Neural cell (in vitro differentiated cells): ENCODE measurements around the gene MRTFA. TPM values are rescaled to one million over a fixed set of nuclear protein-coding genes. Genes with fewer than 3 reads are reported as not detected.

Source experiments
- H2AFZ ChIP-seq: fragments of 200-600, 300-800 bp; sonication (generic), shearing (Covaris generic); 2 replicates; pipeline ENCODE4 v1.6.0; 2014; ENCODE audit warnings: low read depth, mild to moderate bottlenecking, antibody characterized with exemption, low read length, moderate library complexity
- H3F3A ChIP-seq: fragments of 200-600 bp; shearing (Covaris generic); 2 replicates; pipeline ENCODE4 v1.6.1; 2016; ENCODE audit warnings: mild to moderate bottlenecking, moderate library complexity, mixed read lengths, antibody characterized with exemption, low read length; ENCODE audit not compliant: insufficient read depth, poor library complexity, severe bottlenecking
- H3K27ac ChIP-seq: fragments of 200-600, 300-800 bp; sonication (generic), shearing (Covaris generic); 2 replicates; pipeline ENCODE4 v1.5.1; 2014; ENCODE audit warnings: mild to moderate bottlenecking, low read length, moderate library complexity
- H3K27me3 ChIP-seq: fragments of 300-800, 200-600 bp; sonication (generic), shearing (Covaris generic); 2 replicates; pipeline ENCODE4 v1.6.0; 2014; ENCODE audit warnings: mild to moderate bottlenecking, low read depth, low read length, moderate library complexity; ENCODE audit not compliant: insufficient read depth
- H3K36me3 ChIP-seq: fragments of 300-800, 200-600 bp; sonication (generic), shearing (Covaris generic); 2 replicates; pipeline ENCODE4 v1.5.1; 2014; ENCODE audit warnings: mild to moderate bottlenecking, antibody characterized with exemption, low read length, moderate library complexity; ENCODE audit not compliant: insufficient read depth
- H3K4me2 ChIP-seq: fragments of 300-800, 200-600 bp; sonication (generic), shearing (Covaris generic); 2 replicates; pipeline ENCODE4 v1.6.0; 2014; ENCODE audit warnings: mild to moderate bottlenecking, low read length
- H3K4me3 ChIP-seq: fragments of 300-800, 200-600 bp; sonication (generic), shearing (Covaris generic); 2 replicates; pipeline ENCODE4 v1.5.1; 2014; ENCODE audit warnings: mild to moderate bottlenecking, low read length, moderate library complexity
- H3K79me2 ChIP-seq: fragments of 200-600 bp; shearing (Covaris generic); replicated peaks from 2 replicates; pipeline ENCODE4 v1.6.0; 2014; ENCODE audit warnings: mild to moderate bottlenecking, low read length, moderate library complexity; ENCODE audit not compliant: insufficient read depth
- H3K9ac ChIP-seq: fragments of 300-800, 200-600 bp; sonication (generic), shearing (Covaris generic); 2 replicates; pipeline ENCODE4 v1.6.1; 2016; ENCODE audit warnings: mild to moderate bottlenecking, low read length, mixed read lengths
- H3K9me2 ChIP-seq: fragments of 200-600 bp; shearing (Covaris generic); 2 replicates; pipeline ENCODE4 v1.6.1; 2016; ENCODE audit warnings: mild to moderate bottlenecking, low read length, mixed read lengths; ENCODE audit not compliant: insufficient read depth
- H3K9me3 ChIP-seq: fragments of 200-600, 300-800 bp; sonication (generic), shearing (Covaris generic); 2 replicates; pipeline ENCODE4 v1.6.1; 2016; ENCODE audit warnings: mild to moderate bottlenecking, mixed run types, low read length, moderate library complexity, mixed read lengths
- H4K20me1 ChIP-seq: fragments of 200-600 bp; shearing (Covaris generic); 2 replicates; pipeline ENCODE4 v1.6.1; 2016; ENCODE audit warnings: mild to moderate bottlenecking, mixed run types; ENCODE audit not compliant: insufficient read depth
- CTCF ChIP-seq: fragments of 450-650 bp; IDR thresholded peaks from 2 replicates; pipeline ENCODE4 v1.5.1; 2014; ENCODE audit warnings: antibody characterized with exemption, mild to moderate bottlenecking, moderate library complexity; ENCODE audit not compliant: poor library complexity, severe bottlenecking
- EP300 ChIP-seq: fragments of 450-650 bp; conservative IDR thresholded peaks from 2 replicates; pipeline ENCODE4 v1.6.1; 2014; ENCODE audit warnings: antibody characterized with exemption, mild to moderate bottlenecking, moderate library complexity; ENCODE audit not compliant: poor library complexity, severe bottlenecking
- EZH2 ChIP-seq: fragments of 200-600, 300-800 bp; shearing (Covaris generic), sonication (generic); IDR thresholded peaks from 2 replicates; pipeline ENCODE4 v1.6.1; 2014; ENCODE audit warnings: antibody characterized with exemption, low read length, borderline replicate concordance, mild to moderate bottlenecking; ENCODE audit not compliant: insufficient read depth, poor library complexity, severe bottlenecking
- MXI1 ChIP-seq: fragments of 450-650 bp; conservative IDR thresholded peaks from 2 replicates; pipeline ENCODE4 v1.6.1; 2014; ENCODE audit warnings: antibody characterized with exemption, mild to moderate bottlenecking; ENCODE audit not compliant: poor library complexity, severe bottlenecking
- POLR2AphosphoS5 ChIP-seq: IDR thresholded peaks from 2 replicates; pipeline ENCODE4 v1.6.1; 2012
- RAD21 ChIP-seq: fragments of 450-650 bp; conservative IDR thresholded peaks from 2 replicates; pipeline ENCODE4 v1.6.1; 2014; ENCODE audit warnings: antibody characterized with exemption, mild to moderate bottlenecking, moderate library complexity
- REST ChIP-seq: IDR thresholded peaks from 2 replicates; pipeline ENCODE4 v1.6.1; 2012; ENCODE audit warnings: borderline replicate concordance
- SMC3 ChIP-seq: fragments of 450-650 bp; conservative IDR thresholded peaks from 2 replicates; pipeline ENCODE4 v1.6.1; 2014; ENCODE audit warnings: antibody characterized with exemption, mild to moderate bottlenecking, moderate library complexity; ENCODE audit not compliant: poor library complexity
- TAF1 ChIP-seq: IDR thresholded peaks from 2 replicates; pipeline ENCODE4 v1.6.1; 2012; ENCODE audit warnings: low read depth
- polyA plus RNA-seq: library from polyadenylated mRNA; depleted of rRNA; stranded (reverse); fragments of >200 nt; gene quantifications from 2 replicates; pipeline ENCODE4 v1.2.3, GENCODE V29; 2014

MRTFA gene
- polyA plus RNA-seq, 1 donor from 2014 or later = 19.3 TPM

- Histone ChIP-seq H3F3A (no peaks in the 10 kb centered on the region), H3K9me3 (no peaks in the 10 kb centered on the region), H3K36me3 (no peaks in the 10 kb centered on the region), H4K20me1 (no peaks in the 10 kb centered on the region), H3K4me2 (no peak overlapping the region), H3K27ac (no peak overlapping the region), H3K4me3 (no peak overlapping the region), H3K9me2 (no peaks in the 10 kb centered on the region), H3K9ac (no peak overlapping the region), H2AFZ (no peak overlapping the region), H3K79me2 (no peaks in the 10 kb centered on the region), H3K27me3 (no peaks in the 10 kb centered on the region)
- TF ChIP-seq SMC3 (no peak), MXI1 (no peak), TAF1 (no peak), CTCF (no peak), EZH2 (no peak), RAD21 (no peak)
These were observed 123.9 kb downstream of the MRTFA start for GRCh38 chr22:40512426-40513136.

- H3K4me3 ChIP-seq = no peak overlapping the region
- H3K27me3 ChIP-seq = no peaks in the 10 kb centered on the region
- H3K9me2 ChIP-seq = no peaks in the 10 kb centered on the region
- no peaks in the 10 kb centered on the region for H3K36me3 ChIP-seq
- no peaks in the 10 kb centered on the region for H3F3A ChIP-seq
- TF ChIP-seq SMC3 (no peak), EZH2 (no peak), REST (no peak), RAD21 (no peak), MXI1 (no peak), TAF1 (no peak), CTCF (no peak), EP300 (no peak), POLR2AphosphoS5 (no peak)
- H4K20me1 ChIP-seq = no peaks in the 10 kb centered on the region
- H3K79me2 ChIP-seq = no peaks in the 10 kb centered on the region
- H3K9me3 ChIP-seq = no peaks in the 10 kb centered on the region
- H3K27ac ChIP-seq = no peak overlapping the region
- no peak overlapping the region for H2AFZ ChIP-seq
- no peak overlapping the region for H3K4me2 ChIP-seq
- H3K9ac ChIP-seq = no peak overlapping the region
These were observed 124.9 kb downstream of the MRTFA start for GRCh38 chr22:40511604-40512003.
